MCF 10A (cell line): Measurements from ENCODE around the gene C4orf50. TPM values are rescaled to one million over a fixed set of nuclear protein-coding genes. Genes with fewer than 3 reads are reported as not detected.
A peak's percentile ranks its signal among the peaks of the same experiment; 100 is the strongest.

Source experiments
- BruUV-seq: library from RNA; stranded (reverse); fragments of 400-500 nt; replicated peaks from 2 replicates; lab custom pipeline; 2021; lab: Mats Ljungman, UMichigan
- CTCF ChIA-PET: fragments of 300-600 bp; sonication (Branson Sonifier 250); formaldehyde crosslinking; extraction: SDS; loops from one replicate; lab custom pipeline; 2021; ENCODE audit warnings: antibody characterized with exemption, inconsistent platforms; lab: Yijun Ruan, JAX
- POLR2A ChIA-PET: fragments of 300-600, 350-650 bp; sonication (Branson Sonifier 250); formaldehyde crosslinking; extraction: SDS; loops from one replicate; lab custom pipeline; 2020; ENCODE audit warnings: antibody characterized with exemption, inconsistent platforms; lab: Yijun Ruan, JAX
- DNase-seq: peaks from one replicate; pipeline ENCODE4 v3.0.0-alpha.2; 2018; ENCODE audit not compliant: unreplicated experiment
- H3K27ac Mint-ChIP-seq: one replicate; pipeline ENCODE4 v1.8.0; 2022; ENCODE audit warnings: mild to moderate bottlenecking, low read depth, mixed read lengths; ENCODE audit not compliant: unreplicated experiment
- H3K27me3 Mint-ChIP-seq: one replicate; pipeline ENCODE4 v1.8.0; 2022; ENCODE audit warnings: mixed read lengths; ENCODE audit not compliant: insufficient read depth, unreplicated experiment
- H3K36me3 Mint-ChIP-seq: one replicate; pipeline ENCODE4 v1.8.0; 2022; ENCODE audit warnings: mild to moderate bottlenecking, moderate library complexity, mixed read lengths; ENCODE audit not compliant: insufficient read depth, unreplicated experiment
- H3K4me1 Mint-ChIP-seq: one replicate; pipeline ENCODE4 v1.8.0; 2022; ENCODE audit warnings: mixed read lengths; ENCODE audit not compliant: insufficient read depth, unreplicated experiment
- H3K4me3 Mint-ChIP-seq: one replicate; pipeline ENCODE4 v1.8.0; 2022; ENCODE audit warnings: mild to moderate bottlenecking, moderate library complexity, mixed read lengths; ENCODE audit not compliant: unreplicated experiment
- H3K9me3 Mint-ChIP-seq: one replicate; pipeline ENCODE4 v1.8.0; 2022; ENCODE audit warnings: mixed read lengths; ENCODE audit not compliant: unreplicated experiment
- intact Hi-C: fragments of 100-400 bp; cut with micrococcal nuclease; formaldehyde crosslinking; loops from 2 replicates; pipeline ENCODE4 v1.14.1; 2022
- total RNA-seq: library from RNA; stranded (reverse); gene quantifications from 2 replicates; pipeline ENCODE4 v1.2.3, GENCODE V29; 2022
- TF ChIP-seq, protein P1 (sequence below): fragments of 200-600 bp; IDR thresholded peaks from one replicate; pipeline ENCODE4 v1.8.0; 2022; ENCODE audit warnings: antibody characterized with exemption, mild to moderate bottlenecking; ENCODE audit not compliant: unreplicated experiment

The C4orf50 gene
- total RNA-seq, 1 experiment from 2014 or later: not detected

DNA sequence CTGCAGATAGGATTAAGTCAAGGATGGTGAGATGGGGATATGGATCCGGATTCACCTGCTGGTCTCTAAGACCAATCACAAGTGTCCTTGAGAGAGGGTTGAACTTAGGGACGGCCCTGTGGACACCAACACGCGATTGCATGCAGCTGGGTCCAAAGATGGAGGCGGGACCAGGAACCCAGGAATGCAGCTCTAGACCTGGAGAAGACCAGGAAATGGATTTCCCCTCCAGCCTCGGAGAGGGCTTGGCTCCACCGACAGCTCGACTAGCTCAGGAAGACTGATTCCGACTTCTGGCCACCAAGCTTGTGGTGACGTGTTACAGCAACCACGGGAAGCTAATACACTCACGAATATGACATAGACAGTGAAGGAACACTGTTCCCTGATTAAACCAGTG, 4.7 kb downstream of the C4orf50 start:
- TF ChIP-seq, protein P1, sequence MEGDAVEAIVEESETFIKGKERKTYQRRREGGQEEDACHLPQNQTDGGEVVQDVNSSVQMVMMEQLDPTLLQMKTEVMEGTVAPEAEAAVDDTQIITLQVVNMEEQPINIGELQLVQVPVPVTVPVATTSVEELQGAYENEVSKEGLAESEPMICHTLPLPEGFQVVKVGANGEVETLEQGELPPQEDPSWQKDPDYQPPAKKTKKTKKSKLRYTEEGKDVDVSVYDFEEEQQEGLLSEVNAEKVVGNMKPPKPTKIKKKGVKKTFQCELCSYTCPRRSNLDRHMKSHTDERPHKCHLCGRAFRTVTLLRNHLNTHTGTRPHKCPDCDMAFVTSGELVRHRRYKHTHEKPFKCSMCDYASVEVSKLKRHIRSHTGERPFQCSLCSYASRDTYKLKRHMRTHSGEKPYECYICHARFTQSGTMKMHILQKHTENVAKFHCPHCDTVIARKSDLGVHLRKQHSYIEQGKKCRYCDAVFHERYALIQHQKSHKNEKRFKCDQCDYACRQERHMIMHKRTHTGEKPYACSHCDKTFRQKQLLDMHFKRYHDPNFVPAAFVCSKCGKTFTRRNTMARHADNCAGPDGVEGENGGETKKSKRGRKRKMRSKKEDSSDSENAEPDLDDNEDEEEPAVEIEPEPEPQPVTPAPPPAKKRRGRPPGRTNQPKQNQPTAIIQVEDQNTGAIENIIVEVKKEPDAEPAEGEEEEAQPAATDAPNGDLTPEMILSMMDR: no peak
- intact Hi-C loops: no loop called here
- ChIA-PET CTCF (interaction anchor here (4.9 kb wide), 1 partner anchor 15 kb away, joined by 41 read pairs; no protein-coding TSS in a partner anchor), POLR2A (interaction anchor here (0.5 kb wide), 1 partner anchor 1583 kb away, joined by 3 read pairs; no protein-coding TSS in a partner anchor)
- H3K4me3 Mint-ChIP-seq: no peak overlapping the region
- no peaks in the 10 kb centered on the region for H3K27me3 Mint-ChIP-seq
- H3K36me3 Mint-ChIP-seq: no peaks in the 10 kb centered on the region
- DNase-seq: no peak
- peaks cover 14% of the 10 kb centered on the region for H3K9me3 Mint-ChIP-seq
- BruUV-seq: no TSS peak
- no peaks in the 10 kb centered on the region for H3K4me1 Mint-ChIP-seq
- H3K27ac Mint-ChIP-seq: no peak overlapping the region

DNA sequence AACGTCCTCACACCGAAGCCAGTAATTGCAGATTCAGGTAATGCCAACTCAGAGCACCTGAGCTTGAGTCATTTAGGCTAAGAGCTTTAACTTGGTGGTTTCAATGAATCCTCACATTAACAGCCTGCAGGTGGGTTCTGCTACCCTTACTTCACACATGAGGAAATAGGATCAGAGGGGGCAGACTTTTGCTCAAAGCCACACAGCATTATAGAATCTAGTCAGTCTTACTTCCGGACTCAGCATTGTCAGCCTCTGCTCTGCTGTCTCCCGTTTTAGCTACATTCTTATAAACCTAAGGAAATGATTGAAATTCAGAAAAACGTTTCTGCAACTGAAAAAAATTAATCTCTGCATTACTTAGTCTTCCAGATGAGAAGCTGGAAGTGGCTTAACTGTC, 6.0 kb downstream of the C4orf50 start:
- peaks cover 13% of the 10 kb centered on the region for H3K9me3 Mint-ChIP-seq
- intact Hi-C loops: no loop called here
- no peak overlapping the region for H3K4me3 Mint-ChIP-seq
- no TSS peak for BruUV-seq
- no peak overlapping the region for H3K27ac Mint-ChIP-seq
- ChIA-PET POLR2A (no interaction called here), CTCF (interaction anchor here (0.6 to 4.9 kb wide), 3 partner anchors 8 to 166 kb away, joined by 7 to 41 read pairs (median 12); no protein-coding TSS in a partner anchor)
- H3K27me3 Mint-ChIP-seq: no peaks in the 10 kb centered on the region
- H3K36me3 Mint-ChIP-seq: no peaks in the 10 kb centered on the region
- TF ChIP-seq, protein P1: no peak
- H3K4me1 Mint-ChIP-seq: no peaks in the 10 kb centered on the region
- no peak for DNase-seq

DNA sequence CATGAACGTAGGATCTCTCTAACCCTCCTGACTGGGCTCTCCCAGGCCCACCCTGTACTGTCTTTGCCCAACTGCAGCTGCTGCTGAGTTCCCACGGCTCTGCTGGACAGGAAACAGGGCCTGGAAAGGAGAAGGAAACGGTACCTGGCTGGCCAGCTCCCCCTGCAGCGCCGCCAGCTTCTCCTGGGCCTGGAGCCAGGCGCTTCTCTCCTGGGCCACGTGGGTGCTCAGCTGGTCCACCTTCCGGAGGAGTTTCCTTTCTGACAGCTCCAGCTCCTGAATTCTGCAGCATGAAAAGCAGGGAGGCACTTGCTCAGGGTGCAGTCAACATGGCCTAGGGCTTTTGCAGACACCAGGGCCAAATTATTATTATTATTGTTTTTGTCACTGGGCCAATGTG, 6.5 kb downstream of the C4orf50 start:
- CTCF ChIA-PET: interaction anchor here (1.3 to 4.9 kb wide), 3 partner anchors 8 to 316 kb away, joined by 3 to 41 read pairs (median 12); no protein-coding TSS in a partner anchor
- Mint-ChIP-seq H3K36me3 (no peaks in the 10 kb centered on the region), H3K9me3 (peaks cover 18% of the 10 kb centered on the region), H3K4me3 (no peak overlapping the region), H3K27ac (no peak overlapping the region), H3K27me3 (no peaks in the 10 kb centered on the region), H3K4me1 (no peaks in the 10 kb centered on the region)
- TF ChIP-seq, protein P1: no peak
- POLR2A ChIA-PET: no interaction called here
- peak; percentile 27 for DNase-seq
- BruUV-seq: no TSS peak
- intact Hi-C loops: no loop called here

DNA sequence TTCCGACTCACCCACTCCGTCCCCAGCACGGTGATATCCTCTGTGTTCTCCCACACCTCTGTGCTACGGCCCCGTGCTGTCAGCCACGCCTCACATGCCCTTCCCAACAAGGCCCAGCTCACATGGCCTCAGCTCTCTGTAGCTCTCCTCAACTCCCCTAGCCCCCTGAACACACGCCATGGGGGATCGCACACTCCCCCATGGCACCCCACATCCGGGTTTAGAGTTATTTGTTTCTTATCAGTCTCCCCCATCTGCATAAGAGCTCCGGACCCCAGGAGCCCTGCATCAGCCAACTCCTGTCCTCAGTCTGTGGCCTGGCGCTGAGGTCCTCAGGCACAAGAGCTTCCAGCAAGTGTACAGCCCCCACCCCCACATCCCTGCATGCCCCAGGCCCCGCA, 7.0 kb downstream of the C4orf50 start:
- no peak overlapping the region for H3K27ac Mint-ChIP-seq

More for the DNA sequence above, 7.0 kb downstream of the C4orf50 start:
- Mint-ChIP-seq H3K4me3 (no peak overlapping the region), H3K27me3 (no peaks in the 10 kb centered on the region), H3K9me3 (peaks cover 20% of the 10 kb centered on the region), H3K36me3 (no peaks in the 10 kb centered on the region), H3K4me1 (no peaks in the 10 kb centered on the region)
- CTCF ChIA-PET: interaction anchor here (1.3 to 4.9 kb wide), 3 partner anchors 8 to 316 kb away, joined by 3 to 41 read pairs (median 12); no protein-coding TSS in a partner anchor
- BruUV-seq: no TSS peak
- TF ChIP-seq, protein P1: no peak
- no peak for DNase-seq
- POLR2A ChIA-PET: interaction anchor here (0.6 kb wide), 1 partner anchor 48 kb away, joined by 3 read pairs; no protein-coding TSS in a partner anchor
- intact Hi-C loops: no loop called here
